Inferior parietal cortex (tissue), 1 donor: ENCODE measurements around the gene FBN1.

Experiments
- DNase-seq: peaks from one replicate; pipeline ENCODE4 v3.0.0-alpha.2; 2016; ENCODE audit errors: extremely low spot score

Gene FBN1

GRCh38 chr15:48469681-48470080 is 175.8 kb downstream of the FBN1 start:
- DNase-seq: no peak

- DNase-seq: no peak
These were observed 176.2 kb downstream of the FBN1 start for GRCh38 chr15:48469271-48469670.

DNA sequence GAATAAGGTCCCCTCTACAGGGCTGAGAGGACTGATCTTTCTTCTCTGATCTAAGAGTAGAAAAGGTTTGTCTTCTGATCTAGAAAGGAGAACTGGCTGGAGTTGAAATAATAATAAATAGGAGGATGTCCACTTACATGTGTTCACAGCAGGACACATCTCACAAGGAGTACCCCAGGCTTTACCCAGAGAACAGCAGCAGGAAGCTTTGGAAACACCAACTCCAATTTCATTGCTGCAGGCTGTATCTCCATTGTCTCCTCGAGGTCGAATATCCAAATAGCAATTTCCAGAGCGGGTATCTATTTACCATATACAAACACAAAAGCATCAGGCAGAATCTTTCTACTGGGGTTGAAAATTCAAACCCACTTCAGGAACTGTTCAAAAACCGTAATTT is 177.7 kb downstream of the FBN1 start:
- no peak for DNase-seq

DNA sequence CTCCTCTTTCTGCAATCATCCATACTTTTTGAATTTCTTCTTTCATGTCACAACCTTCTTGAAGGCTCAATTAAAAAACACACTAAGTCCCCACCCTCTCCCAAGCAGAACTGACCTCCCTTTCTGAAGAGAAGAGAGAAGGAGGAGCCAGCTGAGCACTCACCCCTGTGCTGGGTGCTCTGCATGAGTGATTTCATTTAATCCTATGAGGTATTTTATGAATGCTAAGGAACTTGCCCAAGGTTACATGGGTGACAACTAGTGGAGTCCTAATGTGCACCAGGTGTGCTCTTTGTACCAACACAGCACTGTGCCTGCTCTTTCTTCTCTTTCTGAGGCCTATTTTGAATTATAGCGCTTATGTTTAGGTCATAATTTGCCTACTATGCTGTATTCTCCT is 178.7 kb downstream of the FBN1 start:
- no peak for DNase-seq

DNA sequence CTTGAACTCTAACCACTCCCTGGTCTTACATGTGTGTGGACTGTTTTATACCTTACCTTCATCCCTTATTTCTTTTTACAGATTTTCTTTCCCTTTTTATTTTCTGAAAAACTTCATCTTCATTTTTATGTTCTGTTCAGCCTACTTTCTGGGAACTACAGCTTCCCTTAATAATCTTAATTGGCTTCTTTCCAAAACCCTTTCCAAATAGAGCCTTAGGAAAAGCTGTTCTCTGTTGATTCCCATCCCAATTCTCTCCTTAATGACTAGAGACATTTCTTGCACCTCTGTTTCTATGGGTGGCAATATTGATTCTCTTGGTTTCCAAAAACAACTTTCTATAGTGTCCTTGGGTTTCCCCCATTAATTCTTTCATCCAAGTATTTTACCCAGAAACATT is 179.4 kb downstream of the FBN1 start:
- DNase-seq: no peak

DNA sequence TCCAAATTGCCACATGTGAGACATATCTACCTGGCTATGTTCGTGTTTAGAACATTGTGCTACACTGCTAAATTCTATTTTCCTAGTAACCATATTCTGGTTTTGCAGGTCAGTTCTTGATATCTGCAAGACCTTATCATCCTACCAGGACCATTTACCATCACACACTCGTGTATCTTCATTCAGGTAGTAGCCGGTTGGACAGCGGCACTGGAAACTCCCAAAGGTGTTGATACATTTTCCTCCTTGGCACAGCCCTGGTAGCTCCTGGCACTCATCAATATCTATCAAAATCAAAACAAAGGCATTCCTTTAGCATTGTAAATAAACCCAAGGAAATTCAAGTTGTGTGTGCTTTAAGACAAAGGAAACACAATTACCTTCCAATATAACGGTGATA is 180.1 kb downstream of the FBN1 start:
- no peak for DNase-seq

DNA sequence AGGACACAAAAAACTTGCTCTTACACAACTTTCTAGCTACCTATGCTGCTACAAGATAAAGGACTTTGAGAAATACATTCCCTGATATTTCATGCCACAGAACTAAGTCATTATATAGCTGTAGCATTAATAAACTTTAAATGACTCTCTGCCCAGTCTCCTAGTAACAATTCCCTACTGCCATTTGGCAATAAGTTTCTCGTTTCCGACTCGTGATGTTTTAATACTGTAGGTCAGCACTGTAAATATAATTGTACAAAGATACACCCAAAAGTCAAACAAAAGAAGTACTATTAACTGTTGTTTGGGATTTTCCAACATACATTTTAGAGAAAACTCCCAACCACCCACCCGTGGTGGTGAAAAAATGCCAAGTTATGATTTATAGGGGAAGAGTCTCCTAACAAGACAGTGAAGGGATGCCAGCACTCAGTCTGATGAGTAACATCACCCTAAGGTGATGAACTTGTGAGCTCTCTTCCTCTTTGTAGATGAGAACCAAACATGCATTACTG is 182.1 kb downstream of the FBN1 start:
- no peak for DNase-seq

- DNase-seq: no peak
These were observed 182.8 kb downstream of the FBN1 start for GRCh38 chr15:48462688-48463087.

DNA sequence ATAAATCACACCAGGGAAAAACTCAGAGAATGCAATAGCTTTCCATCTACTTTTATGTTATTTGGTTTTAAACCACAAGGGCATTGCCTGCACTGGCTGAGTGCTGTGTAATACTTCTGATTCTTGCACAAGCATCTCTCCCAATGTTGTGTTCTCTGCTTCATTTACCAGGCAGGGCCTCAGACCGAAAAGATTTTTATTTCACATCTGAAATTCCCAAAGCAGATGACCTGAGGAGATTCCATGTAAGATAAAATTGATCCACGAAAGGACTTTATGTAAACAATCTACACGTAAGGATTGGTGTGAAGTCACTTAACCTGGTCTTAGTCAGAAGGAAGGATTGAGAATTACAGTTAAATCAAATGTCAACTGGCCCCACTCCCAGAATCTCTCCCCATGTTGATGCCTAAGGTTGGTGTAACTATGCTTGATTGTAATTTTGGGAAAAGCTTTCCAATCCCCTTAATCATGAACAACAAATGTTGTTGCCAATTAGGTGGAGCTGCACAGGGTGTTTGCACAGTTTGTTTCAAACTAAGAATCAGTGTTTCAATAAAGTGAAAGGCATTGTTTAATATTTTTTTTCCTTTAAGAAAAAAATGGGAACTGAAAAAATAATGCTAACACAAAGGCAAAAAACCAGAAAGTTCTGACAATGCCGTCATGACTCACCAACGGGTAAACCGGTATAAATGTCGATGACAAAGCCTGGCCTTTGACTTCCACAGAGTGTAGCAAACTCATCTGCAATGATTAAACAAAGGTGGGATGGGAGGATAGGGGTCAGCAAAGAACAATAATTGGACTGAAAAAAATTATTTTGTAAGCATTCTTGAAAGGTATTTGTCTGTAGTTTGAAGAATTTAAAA is 185.7 kb downstream of the FBN1 start:
- DNase-seq: no peak

DNA sequence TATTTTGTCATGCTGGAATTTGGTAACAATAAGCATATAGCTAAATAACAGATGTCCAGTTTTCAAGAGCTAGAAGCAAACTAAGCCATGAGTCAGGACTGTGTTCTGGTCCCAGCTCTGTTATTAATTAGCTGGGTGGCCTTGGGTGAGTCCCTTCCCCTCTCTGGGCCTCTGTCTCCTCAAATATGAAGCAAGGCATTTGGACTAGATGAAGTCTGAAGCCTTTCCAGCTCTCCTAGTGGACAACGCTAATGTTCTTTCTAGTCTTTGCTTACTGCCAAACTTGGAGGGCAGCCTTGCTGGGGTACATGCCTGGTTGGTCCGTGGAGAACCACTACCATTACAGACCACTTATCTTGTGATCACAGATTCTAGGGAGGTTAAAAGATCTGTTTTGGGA is 186.6 kb downstream of the FBN1 start:
- DNase-seq: no peak

GRCh38 chr15:48456134-48456533 is 189.4 kb downstream of the FBN1 start:
- no peak for DNase-seq

- DNase-seq: no peak
These were observed 193.8 kb downstream of the FBN1 start for GRCh38 chr15:48451736-48452135.

- DNase-seq: no peak
These were observed 194.3 kb downstream of the FBN1 start for GRCh38 chr15:48451241-48451640.

- DNase-seq: no peak
These were observed 195.8 kb downstream of the FBN1 start for GRCh38 chr15:48449734-48450133.

DNA sequence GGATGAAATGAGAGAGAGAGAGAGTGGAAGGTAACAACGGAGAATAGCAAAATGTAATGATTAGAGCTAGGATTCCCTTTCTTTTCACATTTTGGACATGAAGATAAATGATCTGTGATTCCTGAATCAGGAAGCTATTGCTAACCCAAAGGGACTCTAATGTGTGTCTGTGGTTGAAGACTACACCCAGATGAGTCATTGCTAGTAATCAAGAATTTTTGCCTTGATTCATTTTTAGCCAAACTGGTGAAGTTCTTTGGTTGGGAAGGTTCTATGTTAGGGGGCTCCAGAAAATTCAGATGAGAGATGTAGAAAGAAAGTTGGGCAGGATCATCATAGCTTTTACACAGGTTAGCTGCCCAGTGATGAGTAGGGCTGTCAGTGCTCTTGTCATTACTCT is 197.9 kb downstream of the FBN1 start:
- DNase-seq: no peak

DNA sequence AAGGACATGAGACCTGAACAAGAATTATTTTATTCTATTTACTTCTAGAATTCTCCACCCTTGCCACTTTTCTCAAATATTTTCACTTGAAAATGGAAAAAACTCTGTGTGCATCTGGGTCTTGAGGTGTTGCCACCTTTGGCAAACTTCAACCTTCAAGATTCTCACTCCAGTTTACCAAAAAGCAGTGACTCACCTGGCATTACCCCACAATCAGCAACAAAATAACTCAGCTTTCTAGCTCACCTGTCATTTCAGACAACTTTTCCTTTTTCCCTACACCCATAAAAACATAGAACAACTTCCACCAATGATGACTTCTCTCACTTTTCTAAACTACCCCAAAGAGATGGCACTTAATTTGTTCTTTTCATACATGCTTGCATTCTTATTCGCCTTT is 198.5 kb downstream of the FBN1 start:
- no peak for DNase-seq

- no peak for DNase-seq
These were observed 203.5 kb downstream of the FBN1 start for GRCh38 chr15:48442011-48442410.

- DNase-seq: no peak
These were observed 205.4 kb downstream of the FBN1 start for GRCh38 chr15:48440084-48440483.

DNA sequence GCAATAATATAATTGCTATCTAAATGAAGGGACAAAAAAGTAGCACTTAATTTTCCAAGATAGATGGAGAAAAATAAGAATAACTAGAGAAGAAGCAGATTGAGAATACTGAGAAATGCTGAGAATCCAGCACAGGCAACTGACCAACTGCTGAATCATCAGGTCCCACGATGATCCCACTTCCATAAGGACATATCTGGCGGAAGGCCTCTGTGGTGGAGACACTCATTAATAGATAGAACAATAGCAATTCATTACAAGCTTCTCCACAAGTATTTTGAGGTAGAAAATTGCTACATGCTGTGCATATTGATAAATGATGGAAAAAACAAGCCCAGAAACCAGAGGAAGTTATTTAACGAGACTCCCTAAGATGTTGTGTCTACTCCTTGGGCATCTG is 208.3 kb downstream of the FBN1 start:
- DNase-seq: no peak

- DNase-seq: no peak
These were observed 210.2 kb downstream of the FBN1 start for GRCh38 chr15:48435321-48435720.

DNA sequence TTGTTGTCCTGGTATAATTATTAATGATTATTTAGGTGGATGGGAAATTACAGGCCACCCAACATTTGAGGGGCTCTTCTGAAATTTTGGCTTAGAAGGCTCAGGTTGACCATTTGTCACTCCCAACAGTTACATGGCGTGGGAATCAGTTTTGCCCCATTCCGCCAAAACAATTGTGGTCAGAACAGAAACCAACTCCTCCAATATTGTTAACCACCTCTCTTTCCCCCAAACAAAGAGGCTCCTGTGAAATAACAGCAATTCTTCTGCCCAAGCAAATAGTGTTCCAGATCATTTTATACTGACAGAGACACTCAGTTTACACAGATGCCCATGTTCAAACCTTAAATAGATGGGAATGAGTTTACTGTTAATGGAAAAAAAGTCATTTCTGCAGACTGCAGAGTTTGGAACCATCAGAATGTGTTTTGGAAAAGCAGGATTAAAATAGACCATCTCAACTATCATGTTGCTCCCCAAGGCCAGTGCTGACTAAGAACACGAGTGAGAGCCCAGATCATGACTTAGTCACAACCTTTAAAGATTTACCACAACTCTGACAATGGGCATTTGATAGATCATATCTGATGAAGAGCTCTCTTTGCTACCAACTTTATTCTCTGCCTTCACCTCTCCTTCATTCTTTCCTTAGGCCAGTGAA is 212.2 kb downstream of the FBN1 start:
- no peak for DNase-seq

- no peak for DNase-seq
These were observed 212.8 kb downstream of the FBN1 start for GRCh38 chr15:48432688-48433087.

- DNase-seq: no peak
These were observed 217.5 kb downstream of the FBN1 start for GRCh38 chr15:48427960-48428547.
